RWPE2 (cell line): ENCODE data around the gene ZNF514.

Experiments
- ATAC-seq: fragments of 200-7000 bp; cut with Tn5 transposase; 3 replicates; pipeline ENCODE4 v1.9.1; 2021; ENCODE audit warnings: low read depth
- DNase-seq: peaks from one replicate; pipeline ENCODE4 v3.0.0-alpha.2; 2020; ENCODE audit warnings: low spot score
- H3K27ac ChIP-seq: fragments of 450-650 bp; 2 replicates; pipeline ENCODE4 v1.5.1; 2017; ENCODE audit warnings: mild to moderate bottlenecking; ENCODE audit not compliant: poor library complexity, severe bottlenecking
- H3K27me3 ChIP-seq: fragments of 250-450 bp; sonication (Bioruptor Pico); 2 replicates; pipeline ENCODE4 v1.5.1; 2021; ENCODE audit warnings: mild to moderate bottlenecking, moderate library complexity; ENCODE audit not compliant: insufficient read depth, poor library complexity, severe bottlenecking
- H3K36me3 ChIP-seq: fragments of 250-450 bp; sonication (Bioruptor Pico); 2 replicates; pipeline ENCODE4 v1.5.1; 2020; ENCODE audit warnings: low read depth, mild to moderate bottlenecking, moderate library complexity
- H3K4me1 ChIP-seq: fragments of 250-450 bp; sonication (Bioruptor Pico); 2 replicates; pipeline ENCODE4 v1.5.1; 2021; ENCODE audit warnings: mild to moderate bottlenecking, moderate library complexity; ENCODE audit not compliant: insufficient read depth, poor library complexity, severe bottlenecking
- H3K4me3 ChIP-seq: fragments of 250-450 bp; sonication (Bioruptor Pico); 2 replicates; pipeline ENCODE4 v1.5.1; 2021; ENCODE audit warnings: mild to moderate bottlenecking, moderate library complexity; ENCODE audit not compliant: severe bottlenecking
- H3K9me3 ChIP-seq: fragments of 250-450 bp; sonication (Bioruptor Pico); 2 replicates; pipeline ENCODE4 v1.5.1; 2021; ENCODE audit warnings: mild to moderate bottlenecking, moderate library complexity; ENCODE audit not compliant: severe bottlenecking
- TF ChIP-seq, protein P1 (sequence below): fragments of 450-650 bp; IDR thresholded peaks from one replicate; pipeline ENCODE4 v1.5.1; 2017; ENCODE audit warnings: mild to moderate bottlenecking, moderate library complexity; ENCODE audit not compliant: poor library complexity, severe bottlenecking

The ZNF514 gene

DNA sequence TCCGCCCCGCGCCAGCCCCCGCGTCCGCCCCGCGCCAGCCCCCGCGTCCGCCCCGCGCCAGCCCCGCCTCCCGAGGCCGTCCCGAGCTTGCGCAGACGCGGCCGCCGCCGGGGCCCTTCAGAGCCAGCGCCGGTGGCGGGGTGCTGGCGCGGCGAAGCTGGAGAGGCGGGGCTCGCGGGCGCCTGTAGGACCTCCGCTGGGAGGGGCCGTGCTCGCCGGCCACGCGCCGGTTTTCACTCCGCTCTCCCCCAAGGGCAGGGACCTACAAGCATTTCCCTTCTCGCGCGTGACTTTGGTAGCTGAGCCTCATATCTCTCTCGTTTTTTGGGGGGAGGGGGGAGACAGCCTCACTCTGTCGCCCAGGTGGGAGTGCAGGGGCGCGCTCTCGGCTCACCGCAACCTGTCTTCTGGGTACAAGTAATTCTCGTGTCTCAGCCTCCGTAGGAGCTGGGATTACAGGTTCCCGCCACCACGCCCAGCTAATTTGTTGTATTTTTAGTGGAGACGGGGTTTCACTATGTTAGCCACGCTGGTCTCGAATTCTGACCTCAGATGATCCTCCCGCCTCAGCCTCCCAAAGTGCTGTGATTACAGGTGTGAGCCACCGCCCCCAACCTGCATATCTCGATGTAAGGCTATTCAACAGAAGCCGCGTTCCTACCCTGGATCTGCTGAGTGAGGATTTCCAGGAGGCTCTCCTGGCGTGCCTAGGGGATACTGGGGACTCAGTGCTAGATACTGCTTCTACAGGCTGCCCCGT is at the start of gene ZNF514:
Gene ZNF514, minus strand, starts transcription at position 159 of the 760 bp plus-strand sequence. CDS start 6,595 bp downstream, outside the sequence.
- no peaks in the 10 kb centered on the region for H3K27me3 ChIP-seq
- DNase-seq = peak; percentile 68
- peak within 1 kb of the TSS; percentile 38 for H3K27ac ChIP-seq
- H3K4me3 ChIP-seq = peak within 1 kb of the TSS; percentile 56
- no peaks in the 10 kb centered on the region for H3K9me3 ChIP-seq
- peaks cover 21% of the 10 kb centered on the region for H3K36me3 ChIP-seq
- peak; percentile 79 for ATAC-seq
- TF ChIP-seq, protein P1, sequence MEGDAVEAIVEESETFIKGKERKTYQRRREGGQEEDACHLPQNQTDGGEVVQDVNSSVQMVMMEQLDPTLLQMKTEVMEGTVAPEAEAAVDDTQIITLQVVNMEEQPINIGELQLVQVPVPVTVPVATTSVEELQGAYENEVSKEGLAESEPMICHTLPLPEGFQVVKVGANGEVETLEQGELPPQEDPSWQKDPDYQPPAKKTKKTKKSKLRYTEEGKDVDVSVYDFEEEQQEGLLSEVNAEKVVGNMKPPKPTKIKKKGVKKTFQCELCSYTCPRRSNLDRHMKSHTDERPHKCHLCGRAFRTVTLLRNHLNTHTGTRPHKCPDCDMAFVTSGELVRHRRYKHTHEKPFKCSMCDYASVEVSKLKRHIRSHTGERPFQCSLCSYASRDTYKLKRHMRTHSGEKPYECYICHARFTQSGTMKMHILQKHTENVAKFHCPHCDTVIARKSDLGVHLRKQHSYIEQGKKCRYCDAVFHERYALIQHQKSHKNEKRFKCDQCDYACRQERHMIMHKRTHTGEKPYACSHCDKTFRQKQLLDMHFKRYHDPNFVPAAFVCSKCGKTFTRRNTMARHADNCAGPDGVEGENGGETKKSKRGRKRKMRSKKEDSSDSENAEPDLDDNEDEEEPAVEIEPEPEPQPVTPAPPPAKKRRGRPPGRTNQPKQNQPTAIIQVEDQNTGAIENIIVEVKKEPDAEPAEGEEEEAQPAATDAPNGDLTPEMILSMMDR = no peak
- H3K4me1 ChIP-seq = peaks cover 6% of the 10 kb centered on the region

- TF ChIP-seq, protein P1 = no peak
- Histone ChIP-seq H3K36me3 (peaks cover 46% of the 10 kb centered on the region), H3K4me3 (peak overlapping the region; percentile 54), H3K9me3 (no peaks in the 10 kb centered on the region), H3K4me1 (no peaks in the 10 kb centered on the region), H3K27ac (peak overlapping the region; percentile 59), H3K27me3 (no peaks in the 10 kb centered on the region)
- ATAC-seq (no peak), DNase-seq (no peak)
These were observed 48.5 kb upstream of the ZNF514 start for GRCh38 chr2:95208106-95208505.

GRCh38 chr2:95207111-95207961 is 47.7 kb upstream of the ZNF514 start, which contains the start of gene ZNF892:
TSS of gene ZNF892 (plus strand) at chr2:95207521. CDS start at chr2:95207816, 295 bp downstream.
- H3K9me3 ChIP-seq = no peaks in the 10 kb centered on the region
- peaks cover 38% of the 10 kb centered on the region for H3K36me3 ChIP-seq
- peak; percentile 97 for ATAC-seq
- H3K4me3 ChIP-seq = peak within 1 kb of the TSS; percentile 54
- peak within 1 kb of the TSS; percentile 59 for H3K27ac ChIP-seq
- H3K27me3 ChIP-seq = no peaks in the 10 kb centered on the region
- no peaks in the 10 kb centered on the region for H3K4me1 ChIP-seq
- TF ChIP-seq, protein P1 = peak; percentile 76
- peak; percentile 96 for DNase-seq

DNA sequence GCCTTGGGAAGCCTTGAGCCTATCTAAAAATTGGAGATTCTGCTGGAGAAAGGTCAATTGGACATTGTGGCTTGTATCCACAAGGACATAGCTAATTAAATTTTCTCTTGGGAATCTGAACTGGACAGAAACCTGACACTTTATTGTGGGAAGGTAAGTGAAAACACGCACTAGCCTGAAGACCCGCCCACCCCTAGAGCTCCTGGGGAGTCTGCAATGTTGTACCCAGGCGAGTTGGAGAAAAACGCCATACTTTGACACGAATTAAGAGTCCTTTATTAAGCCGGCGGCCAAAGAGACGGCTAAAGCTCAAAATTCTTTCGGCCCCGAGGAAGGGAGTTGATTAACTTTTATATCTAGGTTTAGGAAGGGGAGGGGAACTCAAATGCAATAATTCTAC is 46.4 kb upstream of the ZNF514 start:
- no peak for ATAC-seq
- H3K27ac ChIP-seq = no peak overlapping the region
- no peak overlapping the region for H3K4me3 ChIP-seq
- H3K36me3 ChIP-seq = peaks cover 26% of the 10 kb centered on the region
- no peak for DNase-seq
- H3K27me3 ChIP-seq = no peaks in the 10 kb centered on the region
- TF ChIP-seq, protein P1 = no peak
- no peaks in the 10 kb centered on the region for H3K9me3 ChIP-seq
- H3K4me1 ChIP-seq = no peaks in the 10 kb centered on the region
